GM18498 (cell line): ENCODE results near the gene NOLC1.
A peak's percentile ranks its signal among the peaks of the same experiment; 100 is the strongest.

Experiments used
- ATAC-seq: cut with Tn5 transposase; IDR thresholded peaks from one replicate; pipeline ENCODE4 v1.9.1; 2021; ENCODE audit warnings: mild to moderate bottlenecking, moderate library complexity; ENCODE audit not compliant: unreplicated experiment

The NOLC1 gene

DNA sequence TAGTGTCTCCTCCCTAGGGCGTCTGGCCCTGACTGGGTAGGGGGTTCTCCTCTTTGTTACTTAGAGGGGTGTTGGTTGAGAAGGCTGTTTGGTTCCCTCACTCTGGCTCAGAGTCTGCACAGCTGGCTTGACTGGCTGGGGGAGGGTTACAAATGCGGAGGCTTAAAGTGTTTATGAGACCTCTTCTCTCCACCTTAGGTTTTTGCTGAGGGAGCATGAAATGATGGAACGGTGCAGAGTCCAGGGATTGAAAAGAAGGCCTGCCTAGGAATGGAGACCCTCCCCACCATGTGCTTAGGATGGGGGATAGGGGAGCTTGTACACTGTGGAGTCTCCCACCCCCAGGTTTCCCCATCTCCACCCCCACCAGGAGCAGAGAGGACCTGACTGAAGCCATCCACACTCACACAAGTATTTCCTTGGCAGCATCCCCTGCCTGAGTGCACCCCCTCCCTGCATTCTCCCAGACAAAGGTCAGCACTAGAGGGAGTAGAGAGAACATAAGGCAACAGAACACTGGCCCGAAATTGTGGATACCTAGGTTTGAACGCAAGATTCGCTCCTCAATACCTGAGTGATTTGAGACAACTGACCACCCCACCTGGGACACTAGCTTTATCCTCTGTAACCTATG is 30.3 kb upstream of the NOLC1 start:
- ATAC-seq = no peak

DNA sequence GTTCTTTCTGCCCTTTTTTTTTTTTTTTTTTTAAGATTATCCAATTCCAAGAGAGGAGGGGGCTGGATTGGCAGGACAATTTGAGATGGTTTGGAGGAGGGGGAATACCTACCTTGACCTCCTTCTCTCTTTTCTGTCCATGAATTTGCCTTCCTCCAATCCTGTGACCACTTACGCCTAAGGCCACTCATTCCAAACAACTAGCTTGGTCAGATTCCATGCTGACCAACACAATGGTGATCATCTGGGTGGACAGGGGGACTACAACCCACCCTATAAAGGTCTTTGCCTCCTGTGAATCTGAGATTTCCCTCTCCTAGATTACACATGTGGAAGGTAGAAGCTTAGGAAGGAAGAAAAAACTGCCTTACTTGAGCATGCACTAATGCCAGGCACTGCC is 29.7 kb upstream of the NOLC1 start:
- no peak for ATAC-seq

GRCh38 chr10:102123223-102123622 is 29.0 kb upstream of the NOLC1 start:
- no peak for ATAC-seq

- no peak for ATAC-seq
Measured at GRCh38 chr10:102131286-102132170, 20.7 kb upstream of the NOLC1 start.

- no peak for ATAC-seq
Measured at GRCh38 chr10:102132193-102132562, 20.0 kb upstream of the NOLC1 start.

GRCh38 chr10:102132563-102133372 is 19.4 kb upstream of the NOLC1 start, which contains the start of gene PPRC1:
Gene PPRC1, plus strand, starts transcription at chr10:102133040. Its CDS starts 29 bp downstream, at chr10:102133069.
- ATAC-seq = peak; percentile 93

- peak; percentile 18 for ATAC-seq
Measured at GRCh38 chr10:102133373-102134195, 18.6 kb upstream of the NOLC1 start.

DNA sequence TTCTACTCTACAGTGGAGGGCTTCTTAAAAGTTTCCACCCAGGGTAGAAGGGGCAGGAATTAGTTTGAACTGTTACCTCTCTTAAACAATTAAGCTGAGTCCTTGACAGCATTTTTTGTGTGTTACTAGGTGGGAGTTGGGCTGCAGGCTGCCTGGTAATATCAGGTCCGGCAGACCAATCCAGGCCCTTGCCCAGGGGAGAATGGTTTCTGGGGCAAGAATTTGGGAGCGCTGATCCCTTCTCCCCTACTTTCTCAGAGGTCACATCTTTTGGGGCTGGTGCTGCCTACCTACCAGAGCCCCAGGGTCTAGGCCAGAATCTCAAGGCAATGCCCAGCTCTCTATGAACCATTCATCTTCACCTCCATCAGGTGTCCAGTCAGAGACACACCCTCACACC is 17.8 kb upstream of the NOLC1 start:
- no peak for ATAC-seq

GRCh38 chr10:102135956-102136526 is 16.1 kb upstream of the NOLC1 start:
- ATAC-seq = no peak

DNA sequence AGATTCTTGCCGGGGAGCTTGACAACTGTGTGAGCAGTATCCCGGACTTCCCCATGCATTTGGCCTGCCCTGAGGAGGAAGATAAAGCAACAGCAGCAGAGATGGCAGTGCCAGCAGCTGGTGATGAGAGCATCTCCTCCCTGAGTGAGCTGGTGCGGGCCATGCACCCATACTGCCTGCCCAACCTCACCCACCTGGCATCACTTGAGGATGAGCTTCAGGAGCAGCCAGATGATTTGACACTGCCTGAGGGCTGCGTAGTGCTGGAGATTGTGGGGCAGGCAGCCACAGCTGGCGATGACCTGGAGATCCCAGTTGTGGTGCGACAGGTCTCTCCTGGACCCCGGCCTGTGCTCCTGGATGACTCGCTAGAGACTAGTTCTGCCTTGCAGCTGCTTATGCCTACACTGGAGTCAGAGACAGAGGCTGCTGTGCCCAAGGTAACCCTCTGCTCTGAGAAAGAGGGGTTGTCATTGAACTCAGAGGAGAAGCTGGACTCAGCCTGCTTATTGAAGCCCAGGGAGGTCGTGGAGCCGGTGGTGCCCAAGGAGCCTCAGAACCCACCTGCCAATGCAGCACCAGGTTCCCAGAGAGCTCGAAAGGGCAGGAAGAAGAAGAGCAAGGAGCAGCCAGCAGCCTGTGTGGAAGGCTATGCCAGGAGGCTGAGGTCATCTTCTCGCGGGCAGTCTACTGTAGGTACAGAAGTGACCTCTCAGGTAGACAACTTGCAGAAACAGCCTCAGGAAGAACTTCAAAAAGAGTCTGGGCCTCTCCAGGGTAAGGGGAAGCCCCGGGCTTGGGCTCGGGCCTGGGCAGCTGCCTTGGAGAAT is 12.7 kb upstream of the NOLC1 start:
- no peak for ATAC-seq

- ATAC-seq = no peak
Measured at GRCh38 chr10:102140218-102140617, 12.0 kb upstream of the NOLC1 start.

- ATAC-seq = no peak
Measured at GRCh38 chr10:102140913-102141540, 11.2 kb upstream of the NOLC1 start.

- no peak for ATAC-seq
Measured at GRCh38 chr10:102141583-102142107, 10.5 kb upstream of the NOLC1 start.

- ATAC-seq = no peak
Measured at GRCh38 chr10:102146971-102147428, 5.2 kb upstream of the NOLC1 start.

DNA sequence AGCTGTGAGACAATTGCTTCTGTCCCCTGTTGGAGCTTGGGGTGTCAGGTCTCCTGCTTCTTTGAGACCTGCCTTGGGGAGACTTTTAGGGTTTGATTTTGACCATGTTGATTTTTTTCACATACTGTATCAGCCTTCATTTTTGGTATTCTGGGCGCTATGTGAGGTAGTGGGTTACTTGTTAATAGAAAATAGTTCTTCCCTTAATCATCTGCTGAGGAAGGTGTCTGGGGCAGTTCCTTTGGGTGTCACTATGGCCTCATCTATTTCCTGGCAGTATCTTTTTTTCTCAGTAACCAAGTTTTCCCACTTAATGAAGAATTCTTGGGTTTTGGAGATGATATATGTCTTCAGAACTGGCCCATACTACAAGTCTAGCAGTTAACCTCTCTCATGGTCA is 4.6 kb upstream of the NOLC1 start:
- no peak for ATAC-seq

GRCh38 chr10:102148275-102148674 is 3.9 kb upstream of the NOLC1 start:
- no peak for ATAC-seq

GRCh38 chr10:102150970-102151773 is 1.0 kb upstream of the NOLC1 start:
- ATAC-seq = no peak

DNA sequence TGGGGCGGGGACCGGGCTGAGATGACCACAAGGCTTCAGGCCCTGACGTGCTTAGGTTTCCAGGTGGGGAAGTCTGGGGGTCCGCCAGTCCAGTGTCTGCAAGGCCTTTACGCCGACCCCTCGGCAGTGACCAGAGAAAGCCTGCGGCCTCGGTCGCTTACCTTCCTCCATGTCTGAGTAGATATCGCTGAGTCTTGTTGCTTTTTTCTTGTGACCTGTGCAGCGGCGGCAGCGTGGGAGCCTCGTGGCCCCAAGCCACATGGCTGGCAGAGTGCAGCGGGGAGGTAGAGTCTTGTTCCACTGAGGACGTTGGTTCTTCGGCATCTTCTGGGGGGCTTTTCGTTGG is 329 bp downstream of the NOLC1 start:
- peak; percentile 33 for ATAC-seq
